ENCODE data around the gene SERTAD1.

SERTAD1 gene

DNA sequence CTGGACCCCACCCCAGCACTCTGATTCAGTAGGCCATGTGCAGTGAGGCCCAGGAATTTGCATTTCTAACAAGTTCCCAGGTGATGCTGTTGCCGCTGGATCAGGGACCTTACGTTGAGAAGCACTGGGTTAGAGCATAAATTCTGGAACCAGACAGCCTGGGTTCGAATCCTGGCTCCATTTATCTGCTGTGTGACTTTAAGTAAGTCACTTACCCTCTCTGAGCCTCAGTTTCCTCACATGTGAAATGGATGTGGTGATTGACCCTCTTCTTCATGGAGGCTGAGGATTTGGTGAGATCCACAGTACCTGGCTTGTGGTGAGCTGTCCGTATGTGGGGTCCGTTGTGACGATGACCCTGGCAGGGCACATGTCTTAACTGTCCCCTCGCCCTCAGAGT lies 51.7 kb downstream of the SERTAD1 start:
- no peak for DNase-seq

GRCh38 chr19:40371802-40372122 lies 54.0 kb downstream of the SERTAD1 start:
- no peak for DNase-seq
